GM19455 (cell line): ENCODE measurements around the gene MARK2.

Source experiments
- ATAC-seq: cut with Tn5 transposase; IDR thresholded peaks from one replicate; pipeline ENCODE4 v1.9.1; 2021; ENCODE audit not compliant: unreplicated experiment

The MARK2 gene

DNA sequence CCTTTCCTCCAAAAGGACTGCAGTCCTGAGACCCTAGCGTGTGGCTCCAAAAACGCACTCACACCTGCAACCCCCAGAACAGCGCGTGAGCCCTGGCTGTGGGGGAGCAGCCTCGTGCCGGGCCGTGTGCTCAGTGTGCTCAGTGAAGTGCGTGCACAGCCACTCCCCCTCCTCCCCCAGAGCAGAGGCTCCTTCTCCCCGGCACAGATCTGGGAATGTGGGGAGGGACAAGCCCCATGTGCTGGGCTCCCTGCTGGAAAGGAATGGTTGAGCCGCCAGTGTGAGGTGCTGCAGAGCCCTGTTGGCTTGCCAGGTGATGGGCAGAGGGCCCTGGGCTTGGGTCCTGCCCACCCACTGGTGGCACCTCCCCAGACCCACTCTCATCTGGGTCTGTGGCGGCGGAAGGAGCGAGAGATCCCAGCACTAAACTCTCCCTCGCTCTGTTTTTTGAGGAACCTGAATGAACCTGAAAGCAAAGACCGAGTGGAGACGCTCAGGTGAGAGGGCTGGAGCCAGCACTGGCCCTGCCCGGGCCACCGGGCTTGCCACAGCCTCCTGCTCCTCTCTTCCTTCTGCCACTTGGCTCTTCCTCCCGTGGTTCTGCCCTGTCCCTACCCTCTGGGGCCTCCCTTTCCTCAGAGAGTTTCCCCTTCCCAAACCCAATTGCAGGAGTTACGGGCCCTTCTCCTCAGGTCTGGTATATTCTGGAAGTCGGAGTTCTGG lies 69.1 kb downstream of the MARK2 start:
- no peak for ATAC-seq

DNA sequence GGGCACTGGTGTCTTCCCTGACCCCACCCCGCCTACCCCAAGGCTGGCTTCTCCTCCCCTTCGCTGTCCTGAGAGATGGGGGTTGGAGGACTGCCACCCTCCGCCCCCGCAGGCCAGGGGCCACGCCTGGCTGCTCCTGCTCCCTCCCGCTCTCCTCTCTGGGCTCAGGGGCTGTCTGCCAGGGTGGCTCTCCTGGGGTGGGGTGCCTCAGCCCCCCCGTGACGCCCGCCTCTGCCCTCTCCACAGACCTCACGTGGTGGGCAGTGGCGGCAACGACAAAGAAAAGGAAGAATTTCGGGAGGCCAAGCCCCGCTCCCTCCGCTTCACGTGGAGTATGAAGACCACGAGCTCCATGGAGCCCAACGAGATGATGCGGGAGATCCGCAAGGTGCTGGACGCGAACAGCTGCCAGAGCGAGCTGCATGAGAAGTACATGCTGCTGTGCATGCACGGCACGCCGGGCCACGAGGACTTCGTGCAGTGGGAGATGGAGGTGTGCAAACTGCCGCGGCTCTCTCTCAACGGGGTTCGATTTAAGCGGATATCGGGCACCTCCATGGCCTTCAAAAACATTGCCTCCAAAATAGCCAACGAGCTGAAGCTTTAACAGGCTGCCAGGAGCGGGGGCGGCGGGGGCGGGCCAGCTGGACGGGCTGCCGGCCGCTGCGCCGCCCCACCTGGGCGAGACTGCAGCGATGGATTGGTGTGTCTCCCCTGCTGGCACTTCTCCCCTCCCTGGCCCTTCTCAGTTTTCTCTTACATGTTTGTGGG lies 69.9 kb downstream of the MARK2 start:
- ATAC-seq: no peak

DNA sequence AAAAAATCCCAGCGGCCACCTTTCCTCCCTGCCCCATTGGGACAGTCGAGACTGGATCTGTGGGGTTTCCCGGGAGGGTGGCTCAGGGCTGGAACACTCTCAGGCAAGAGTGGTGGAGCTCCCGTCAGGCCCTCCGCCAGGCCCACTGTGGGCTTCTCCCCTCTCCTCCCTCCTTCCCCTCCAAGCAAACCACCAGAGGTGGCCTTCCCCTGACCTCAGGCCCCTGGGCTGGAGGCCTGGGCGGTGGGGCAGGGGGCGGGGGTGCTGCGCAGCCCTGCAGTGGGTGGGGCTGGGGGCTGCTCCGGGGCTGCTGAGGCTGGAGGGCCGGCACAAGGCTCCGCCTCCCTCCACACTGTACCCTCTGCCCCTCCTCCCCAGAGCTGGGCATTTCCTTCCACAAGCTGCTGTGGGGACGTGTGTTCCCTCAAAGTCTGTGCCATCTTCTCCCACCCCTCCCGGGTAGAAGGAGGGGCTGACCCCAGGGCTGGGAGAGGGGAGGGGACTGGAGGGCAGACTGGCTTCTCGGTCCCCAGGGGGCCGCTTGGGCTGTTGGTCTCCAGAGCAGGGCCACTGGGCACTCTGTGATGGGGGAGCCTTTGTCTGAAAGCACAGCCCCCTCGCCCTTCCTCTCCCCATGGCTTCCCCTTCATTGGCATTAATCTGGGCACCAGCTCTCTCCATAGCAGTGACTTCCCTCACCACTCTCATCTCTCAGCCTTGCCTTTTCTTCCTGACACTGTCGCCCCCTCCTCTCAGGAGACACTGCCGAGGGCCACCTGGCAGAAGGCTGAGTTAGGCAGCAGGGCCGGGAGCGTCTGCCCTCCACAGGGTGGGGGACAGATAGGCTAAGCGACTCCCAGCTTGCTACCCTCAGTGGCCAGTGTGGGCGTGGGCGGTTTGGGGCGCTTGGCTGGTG lies 70.9 kb downstream of the MARK2 start:
- no peak for ATAC-seq

DNA sequence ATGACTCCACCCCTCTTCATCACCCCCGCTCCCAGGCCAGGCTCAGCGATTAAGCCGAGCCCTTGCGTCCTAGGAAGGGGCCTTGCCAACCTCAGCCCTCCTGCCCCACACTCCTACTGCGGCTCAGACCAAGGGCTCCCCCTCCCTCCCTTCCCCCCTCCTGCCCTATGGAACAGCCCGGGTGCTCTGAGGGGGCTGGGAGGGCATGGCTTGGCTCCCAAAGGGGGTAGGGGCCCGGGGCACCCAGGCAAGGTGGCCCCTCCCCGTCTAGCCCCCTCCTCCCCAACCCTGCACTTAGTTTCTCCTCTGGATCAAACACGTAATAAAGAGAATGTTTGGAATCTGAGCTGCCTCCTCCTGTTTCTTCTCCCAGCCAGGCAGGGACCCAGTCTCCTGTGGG lies 71.8 kb downstream of the MARK2 start:
- no peak for ATAC-seq

DNA sequence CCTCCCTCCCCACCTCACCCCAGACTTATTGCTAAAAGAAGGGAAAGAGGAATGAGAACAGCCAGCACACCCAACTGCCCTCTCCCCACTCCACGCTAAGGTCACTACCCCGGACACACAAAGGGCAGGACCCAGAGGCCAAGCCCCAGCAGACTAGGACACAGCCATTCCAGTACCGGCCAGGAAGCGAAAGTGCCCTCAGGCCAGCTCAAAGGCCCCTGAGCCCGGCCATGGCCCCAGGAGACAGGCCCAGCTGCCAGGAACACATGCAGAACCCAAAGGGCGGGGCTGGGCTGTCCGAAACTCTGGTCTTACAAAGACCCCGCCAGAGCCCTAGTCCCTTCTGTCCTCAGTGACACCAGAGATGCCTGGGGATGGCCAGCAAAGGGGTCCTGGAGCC lies 72.5 kb downstream of the MARK2 start:
- no peak for ATAC-seq

DNA sequence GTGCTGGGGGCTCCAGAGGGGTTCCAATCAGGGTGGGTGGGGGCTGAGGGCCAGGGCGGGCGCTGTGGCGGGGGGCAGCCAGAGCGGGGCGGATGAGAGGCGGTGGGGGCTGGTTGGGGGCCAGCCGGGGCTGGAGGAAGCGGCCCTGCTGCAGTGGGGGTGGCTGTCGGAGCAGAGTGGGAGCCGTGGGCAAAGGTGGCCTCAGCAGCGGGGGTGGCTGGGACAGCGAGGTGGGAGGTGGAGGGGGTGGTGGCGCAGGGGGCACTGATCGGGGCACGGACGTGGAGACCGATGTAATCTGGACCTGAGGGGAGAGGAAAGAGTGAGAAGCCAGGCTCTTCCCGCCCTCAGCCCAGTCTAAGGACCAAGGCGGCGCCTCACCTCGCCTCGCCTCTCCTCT lies 73.0 kb downstream of the MARK2 start:
- ATAC-seq: no peak

DNA sequence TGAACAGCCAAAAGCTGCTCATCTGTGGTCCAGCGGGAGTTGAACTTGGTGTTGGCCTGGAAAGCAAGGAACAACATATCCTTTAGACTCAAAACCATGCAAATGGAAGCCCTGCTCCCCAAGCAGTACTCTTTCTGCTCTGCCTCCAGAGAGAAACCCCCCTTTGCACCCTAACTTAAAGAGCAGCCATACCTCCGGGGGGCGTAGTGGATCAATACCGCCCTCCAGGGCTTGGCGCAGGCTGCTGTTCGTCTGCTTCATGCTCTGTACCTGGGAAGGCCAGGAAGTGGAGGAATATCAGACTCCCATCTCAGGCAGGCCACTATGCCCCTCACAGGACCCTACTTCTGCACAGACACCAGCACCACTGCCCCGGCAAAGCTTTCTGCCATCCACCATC lies 73.8 kb downstream of the MARK2 start:
- no peak for ATAC-seq

DNA sequence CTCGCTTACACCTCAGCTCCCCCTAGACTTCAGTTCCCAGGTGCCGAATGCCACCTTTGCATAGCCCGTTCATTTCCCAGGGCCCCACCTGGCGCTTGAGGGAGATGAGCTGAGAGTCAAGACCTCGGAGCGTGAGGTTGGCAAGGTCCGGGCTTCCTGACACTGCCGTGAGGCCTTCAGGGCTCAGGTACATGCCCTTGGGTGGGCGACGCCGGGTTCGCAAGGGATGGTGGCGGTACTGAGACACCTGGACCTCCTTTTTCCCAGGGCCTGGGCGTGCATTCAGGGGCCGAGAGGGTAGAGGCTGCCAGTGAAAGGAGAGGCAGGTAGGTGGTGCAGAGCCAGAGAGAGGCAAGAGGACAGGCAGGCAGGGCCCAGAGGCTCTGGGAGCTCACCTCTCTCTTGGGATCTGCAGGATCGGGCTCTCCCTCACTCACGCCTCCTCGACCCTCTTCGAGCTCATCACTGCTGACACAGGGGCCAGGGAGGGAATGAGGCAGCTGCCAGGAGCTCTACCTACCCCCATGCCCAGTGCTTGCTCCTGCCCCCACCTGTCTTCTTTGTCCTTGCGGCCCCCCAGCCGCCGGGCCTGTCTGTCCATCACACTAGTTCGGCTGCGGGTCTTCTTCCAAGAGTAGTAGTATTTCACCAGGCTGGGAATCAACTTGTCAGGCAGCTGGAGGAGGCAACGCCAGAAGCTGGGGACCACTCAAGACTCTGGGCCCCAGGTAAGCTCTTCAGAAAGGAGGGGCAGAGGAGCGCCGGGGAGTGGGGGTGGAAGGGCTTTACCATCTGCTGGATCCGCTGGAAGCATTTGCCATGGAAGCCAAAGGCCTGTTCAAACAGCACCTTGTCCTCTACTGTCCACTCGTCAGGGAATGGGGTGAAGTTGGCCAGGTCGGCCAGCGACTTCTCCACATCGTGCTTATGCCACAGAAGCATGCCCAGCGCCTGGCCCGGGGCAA lies 75.2 kb downstream of the MARK2 start:
- ATAC-seq: no peak

DNA sequence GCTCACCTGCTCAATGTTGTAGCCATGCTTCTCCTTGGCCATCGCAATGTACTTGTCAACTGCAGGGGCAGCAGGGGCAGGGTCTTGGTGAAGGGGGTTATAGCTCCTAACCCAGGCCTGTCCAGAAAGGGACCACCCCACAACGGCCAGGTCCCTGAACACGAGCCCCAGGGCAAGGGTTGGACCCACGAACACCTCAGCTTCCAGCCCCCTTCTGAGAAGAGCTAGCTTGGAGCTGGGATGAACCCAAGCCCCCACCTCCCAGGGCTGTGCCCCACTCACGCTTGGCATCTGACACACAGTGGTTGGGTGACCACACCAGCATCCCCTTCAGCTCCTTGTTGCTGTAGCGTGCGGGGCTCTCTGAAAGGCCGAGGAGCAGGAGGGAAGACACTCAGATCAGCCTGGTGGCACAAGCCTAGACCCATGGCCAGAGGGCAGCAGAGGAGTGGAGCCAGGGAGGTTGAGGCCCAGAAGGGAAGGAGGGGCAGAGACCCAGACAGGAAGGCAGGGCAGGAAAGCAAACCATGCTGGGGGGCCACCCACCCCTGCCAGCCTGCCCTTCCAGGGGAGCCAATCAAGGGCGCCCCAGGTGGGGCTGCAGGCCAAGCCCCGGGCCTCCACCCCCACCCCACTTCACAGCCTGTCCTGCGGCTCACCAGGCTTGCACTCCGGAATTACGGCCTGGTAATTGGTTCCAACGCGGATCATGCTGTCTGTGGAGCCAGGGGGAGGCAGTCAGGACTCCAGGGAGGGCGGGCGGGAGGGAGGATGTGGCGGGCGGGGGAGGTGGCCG lies 76.2 kb downstream of the MARK2 start:
- ATAC-seq: no peak

DNA sequence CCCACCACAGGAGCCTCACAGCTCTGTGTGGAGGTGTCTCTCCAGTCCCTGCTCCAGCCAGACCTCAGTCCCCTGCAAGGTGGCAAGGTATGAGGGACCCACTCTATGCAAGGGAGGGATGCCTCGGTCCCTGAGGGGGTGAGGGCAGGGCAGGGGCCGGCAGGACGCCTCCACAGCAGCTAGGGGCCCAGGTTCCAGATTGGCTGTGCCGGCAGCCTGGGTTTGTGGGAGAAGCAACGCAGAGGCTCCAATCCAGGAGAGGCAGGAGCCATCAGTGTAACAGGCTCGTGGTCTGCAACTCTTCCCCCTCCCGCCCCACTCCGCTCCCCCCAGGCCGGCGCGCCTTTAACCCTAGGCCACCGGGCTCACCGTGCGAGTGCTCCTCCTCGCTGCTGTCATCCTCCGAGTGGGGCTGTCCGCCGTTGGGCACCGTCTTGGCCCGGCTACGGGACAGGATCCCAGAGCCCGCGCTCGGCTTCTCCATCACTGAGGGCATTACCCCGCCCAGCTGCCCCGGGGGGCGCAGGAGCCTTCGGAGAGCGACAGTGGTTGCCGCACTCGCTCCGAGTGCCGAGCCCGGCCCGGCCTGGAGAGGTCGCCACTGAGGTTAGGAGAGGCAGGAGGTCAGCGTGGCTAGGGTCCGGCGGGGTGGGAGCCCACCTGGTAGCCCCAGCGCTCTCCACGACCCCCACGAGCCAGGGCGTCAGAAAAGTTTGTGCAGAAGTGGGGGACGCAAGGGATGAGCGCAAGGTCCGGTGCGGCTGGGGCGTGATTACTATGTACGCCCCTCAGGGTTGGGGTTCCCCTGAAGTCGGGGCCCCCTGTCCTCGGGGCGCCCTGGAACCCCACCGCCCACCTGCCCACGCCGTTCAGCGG lies 77.3 kb downstream of the MARK2 start:
- no peak for ATAC-seq

DNA sequence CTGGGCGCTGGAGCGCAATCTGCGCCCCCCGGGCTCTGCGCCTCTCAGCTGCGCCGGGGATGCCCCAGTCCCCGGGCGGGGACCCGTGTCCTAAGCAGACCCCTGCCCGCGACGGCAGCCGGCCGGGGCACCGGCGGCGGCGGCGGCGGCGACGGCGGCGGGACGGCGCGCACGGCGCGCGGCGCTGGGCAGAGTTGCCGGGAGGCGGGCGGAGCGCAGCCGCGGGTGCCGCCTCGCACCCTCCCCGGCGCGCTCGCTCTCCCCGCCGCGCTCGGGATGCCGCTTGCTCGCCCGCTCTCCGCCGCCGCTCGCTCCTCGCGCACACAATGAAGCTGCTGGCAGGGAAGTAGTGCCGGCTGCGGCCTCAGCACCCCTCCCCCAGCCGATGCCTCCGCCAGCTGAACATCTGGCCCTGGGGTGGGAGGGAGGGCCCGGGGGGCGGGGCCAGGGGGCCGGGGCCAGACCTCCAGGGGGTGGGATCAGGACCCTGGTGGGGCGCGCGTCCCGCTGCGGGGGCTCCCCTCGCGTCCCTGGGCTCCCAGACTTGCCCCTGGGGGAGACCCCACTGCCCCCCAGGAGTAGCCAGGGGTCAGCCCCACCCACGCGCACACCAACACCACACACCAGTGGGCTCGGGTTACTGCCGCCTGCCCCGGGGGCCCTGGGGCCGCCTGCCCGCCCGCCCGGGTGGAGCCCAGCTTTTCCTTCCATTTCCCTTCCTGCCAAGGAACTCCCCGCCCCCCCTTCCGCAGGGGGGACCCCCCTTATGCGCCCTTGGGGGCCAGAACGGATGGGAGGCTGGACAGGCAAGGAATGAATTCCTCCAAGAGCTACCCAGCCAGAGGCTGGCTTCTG lies 78.2 kb downstream of the MARK2 start, which contains the start of gene RCOR2:
RCOR2 (minus strand) TSS at position 328 of the 855 bp plus-strand sequence. CDS start 708 bp downstream, outside the sequence.
- no peak for ATAC-seq

DNA sequence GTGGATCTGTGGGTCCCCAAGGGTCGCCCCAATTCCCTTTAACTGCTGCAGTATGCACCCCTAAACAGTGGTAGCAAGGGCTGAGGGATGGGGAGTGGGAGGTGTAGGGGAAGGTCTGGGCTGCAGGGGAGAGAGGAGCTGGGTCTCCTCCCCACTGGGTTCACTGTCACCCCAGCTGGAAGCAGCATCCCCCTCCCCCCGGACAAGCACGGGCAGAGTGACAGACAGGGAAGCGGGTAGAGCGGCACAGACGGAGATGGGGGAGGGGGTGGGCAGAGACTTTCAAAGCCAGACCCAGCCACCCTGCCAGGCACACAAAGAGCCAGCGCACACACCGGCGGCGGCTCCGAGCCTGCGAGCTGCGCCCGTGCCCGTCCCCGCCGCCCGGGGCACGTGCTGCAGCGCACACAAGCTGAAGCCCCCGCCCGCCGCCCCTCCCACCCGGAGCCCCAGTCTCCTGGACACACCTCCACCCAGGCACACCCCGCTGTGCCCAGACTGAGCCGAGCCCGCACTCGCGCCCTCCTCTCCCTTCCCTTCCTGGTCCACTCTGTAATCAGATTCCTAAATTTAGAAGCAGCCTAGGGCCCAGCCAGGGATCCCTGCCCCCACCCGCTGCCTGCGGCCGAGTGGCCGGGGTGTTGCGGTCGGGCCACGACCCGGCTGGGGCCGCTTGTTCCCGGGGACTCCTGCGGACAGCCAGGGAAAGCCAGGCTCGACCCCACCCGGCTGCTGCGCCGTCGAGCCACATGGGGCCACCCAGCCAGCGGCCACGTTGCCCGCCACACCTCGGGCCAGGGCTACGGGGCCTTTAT lies 79.0 kb downstream of the MARK2 start:
- ATAC-seq: no peak

DNA sequence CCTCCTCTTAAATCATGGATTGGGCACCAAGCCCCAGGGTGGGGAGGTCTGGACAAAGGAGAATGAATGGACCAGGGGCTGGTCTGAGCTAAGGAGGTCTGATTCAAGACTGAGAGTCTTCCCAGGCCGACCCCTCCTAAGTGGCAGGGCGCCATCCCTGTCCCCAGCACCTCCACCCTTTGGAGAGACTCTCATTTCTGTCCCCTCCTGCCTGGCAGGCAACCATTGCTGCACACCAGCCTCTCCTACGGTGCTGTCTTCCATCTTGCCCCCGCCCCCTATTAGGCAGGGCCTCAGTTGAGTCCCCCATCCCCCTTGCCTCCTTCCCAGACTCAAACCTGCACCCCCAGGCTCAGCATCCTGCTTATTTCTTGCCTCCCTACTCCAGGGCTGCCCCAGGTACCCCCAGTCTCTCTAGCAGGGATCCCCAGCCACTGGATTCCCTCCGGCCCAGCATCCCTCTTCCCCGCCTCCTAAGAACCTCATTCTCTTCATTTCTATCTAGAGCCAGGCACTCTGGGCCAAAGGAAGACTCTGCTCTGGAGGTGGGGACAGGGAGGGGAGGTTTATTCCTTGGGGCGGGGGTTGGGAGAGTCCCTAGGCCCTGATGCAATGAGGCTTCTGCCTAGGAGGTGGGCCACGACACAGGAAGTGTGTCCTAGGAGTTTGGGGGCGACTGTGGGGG lies 79.7 kb downstream of the MARK2 start:
- no peak for ATAC-seq

DNA sequence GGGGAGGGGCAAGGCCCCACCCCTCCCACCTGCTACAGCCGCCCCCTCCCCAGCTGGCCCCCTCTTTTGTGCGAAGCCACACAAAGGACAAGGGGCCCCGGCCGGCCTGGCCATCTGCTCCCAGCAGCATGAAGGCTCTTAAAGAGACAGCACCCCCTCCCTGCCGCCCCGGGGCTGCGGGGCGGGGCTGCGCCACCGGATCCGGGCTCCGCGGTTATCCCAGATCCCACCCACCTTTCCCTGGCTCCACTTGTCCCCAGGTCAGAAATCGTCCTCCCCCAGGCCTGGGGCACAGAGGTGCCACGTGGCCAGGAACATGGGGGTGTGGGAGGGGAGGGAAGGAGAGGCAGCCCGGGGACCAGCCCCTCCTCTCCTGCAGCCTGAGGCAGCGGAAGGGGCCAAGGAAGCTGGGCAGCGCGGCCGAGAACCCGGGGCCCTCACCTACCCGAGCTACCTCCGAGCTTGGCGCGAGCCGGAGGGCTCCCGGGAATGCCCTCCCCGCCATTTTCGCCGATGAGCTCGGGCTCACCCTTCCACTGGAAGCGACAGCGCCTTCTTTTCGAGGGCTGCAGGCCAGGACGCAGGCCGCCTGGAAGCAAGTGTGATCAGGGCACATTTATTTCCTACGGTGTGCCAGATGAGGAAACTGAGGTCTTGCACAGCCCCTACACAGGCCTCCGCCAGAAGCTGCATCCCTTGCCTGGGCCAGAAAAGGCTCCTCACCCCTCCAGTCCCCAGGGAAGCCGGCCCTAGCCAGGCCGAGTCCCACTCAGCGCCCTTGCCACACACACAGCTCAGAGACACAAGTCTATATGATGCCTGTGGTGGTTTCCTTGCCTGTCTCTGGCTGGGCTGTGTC lies 80.6 kb downstream of the MARK2 start:
- no peak for ATAC-seq
